Stimulated activated CD8-positive, alpha-beta memory T cell treated with anti-CD3 and anti-CD28 coated beads, Interleukin-4, amount 100 ng/mL, for 24 hours (primary cell): ENCODE data around the gene RAI14.
"Not testable (repeated sequence)": the region's sequence is repeated elsewhere in the genome, so short reads cannot be mapped to it uniquely, and the experiment has no call there.

Source experiments
- DNase-seq: peaks from one replicate; pipeline ENCODE4 v3.0.0-alpha.2; 2020; ENCODE audit warnings: low read depth

Gene RAI14

GRCh38 chr5:34699155-34700077, 43.3 kb downstream of the RAI14 start:
- DNase-seq, result no peak

- DNase-seq, result no peak
Observed at GRCh38 chr5:34700078-34700452, 43.9 kb downstream of the RAI14 start.

- not testable (repeated sequence) for DNase-seq
Observed at GRCh38 chr5:34701442-34701841, 45.3 kb downstream of the RAI14 start.

GRCh38 chr5:34703767-34704713, 47.9 kb downstream of the RAI14 start:
- no peak for DNase-seq

- no peak for DNase-seq
Observed at GRCh38 chr5:34706084-34706483, 50.0 kb downstream of the RAI14 start.

- DNase-seq, result no peak
Observed at GRCh38 chr5:34707451-34708107, 51.5 kb downstream of the RAI14 start.

GRCh38 chr5:34708777-34709176, 52.6 kb downstream of the RAI14 start:
- no peak for DNase-seq

GRCh38 chr5:34709861-34710673, 53.9 kb downstream of the RAI14 start:
- no peak for DNase-seq

GRCh38 chr5:34712565-34712964, 56.4 kb downstream of the RAI14 start:
- no peak for DNase-seq

- no peak for DNase-seq
Observed at GRCh38 chr5:34715711-34716110, 59.6 kb downstream of the RAI14 start.

- no peak for DNase-seq
Observed at GRCh38 chr5:34716986-34717385, 60.9 kb downstream of the RAI14 start.

GRCh38 chr5:34717426-34718327, 61.5 kb downstream of the RAI14 start:
- DNase-seq, result no peak

GRCh38 chr5:34718516-34718915, 62.4 kb downstream of the RAI14 start:
- DNase-seq, result no peak

GRCh38 chr5:34719029-34719428, 62.9 kb downstream of the RAI14 start:
- no peak for DNase-seq

GRCh38 chr5:34721327-34721726, 65.2 kb downstream of the RAI14 start:
- no peak for DNase-seq

- DNase-seq, result no peak
Observed at GRCh38 chr5:34722183-34722582, 66.1 kb downstream of the RAI14 start.

- DNase-seq, result no peak
Observed at GRCh38 chr5:34724741-34725140, 68.6 kb downstream of the RAI14 start.

- not testable (repeated sequence) for DNase-seq
Observed at GRCh38 chr5:34727166-34727749, 71.1 kb downstream of the RAI14 start.

- no peak for DNase-seq
Observed at GRCh38 chr5:34728236-34728635, 72.1 kb downstream of the RAI14 start.
